Stimulated activated CD8-positive, alpha-beta memory T cell treated with anti-CD3 and anti-CD28 coated beads, Interleukin-12 subunit alpha, Interleukin-12 subunit beta, amount 100 ng/mL, for 24 hours (primary cell): ENCODE measurements around the gene ATOH8.
A peak's percentile ranks its signal among the peaks of the same experiment; 100 is the strongest.

Experiments used
- DNase-seq: peaks from one replicate; pipeline ENCODE4 v3.0.0-alpha.2; 2020; ENCODE audit errors: extremely low read depth

Gene ATOH8

DNA sequence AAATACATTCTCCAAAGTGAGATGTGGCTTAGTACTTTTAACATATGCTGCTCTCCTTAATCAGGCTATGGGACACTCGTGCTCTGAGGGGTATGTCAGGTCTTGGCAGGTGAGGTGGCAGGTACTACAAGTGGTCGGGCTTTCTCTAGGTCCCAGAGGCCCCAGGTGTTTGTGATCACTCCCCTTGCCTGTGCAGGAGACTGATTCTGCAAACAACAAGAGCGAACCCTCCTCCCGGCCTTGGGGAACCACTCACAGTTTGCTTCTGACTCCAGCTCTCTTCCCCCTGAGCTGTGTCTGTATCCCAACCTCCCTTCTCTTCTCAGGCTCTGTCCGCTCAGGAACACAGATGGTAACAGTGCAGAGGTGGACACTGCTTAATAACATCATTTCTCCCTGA lies 48.1 kb downstream of the ATOH8 start:
- DNase-seq = no peak

DNA sequence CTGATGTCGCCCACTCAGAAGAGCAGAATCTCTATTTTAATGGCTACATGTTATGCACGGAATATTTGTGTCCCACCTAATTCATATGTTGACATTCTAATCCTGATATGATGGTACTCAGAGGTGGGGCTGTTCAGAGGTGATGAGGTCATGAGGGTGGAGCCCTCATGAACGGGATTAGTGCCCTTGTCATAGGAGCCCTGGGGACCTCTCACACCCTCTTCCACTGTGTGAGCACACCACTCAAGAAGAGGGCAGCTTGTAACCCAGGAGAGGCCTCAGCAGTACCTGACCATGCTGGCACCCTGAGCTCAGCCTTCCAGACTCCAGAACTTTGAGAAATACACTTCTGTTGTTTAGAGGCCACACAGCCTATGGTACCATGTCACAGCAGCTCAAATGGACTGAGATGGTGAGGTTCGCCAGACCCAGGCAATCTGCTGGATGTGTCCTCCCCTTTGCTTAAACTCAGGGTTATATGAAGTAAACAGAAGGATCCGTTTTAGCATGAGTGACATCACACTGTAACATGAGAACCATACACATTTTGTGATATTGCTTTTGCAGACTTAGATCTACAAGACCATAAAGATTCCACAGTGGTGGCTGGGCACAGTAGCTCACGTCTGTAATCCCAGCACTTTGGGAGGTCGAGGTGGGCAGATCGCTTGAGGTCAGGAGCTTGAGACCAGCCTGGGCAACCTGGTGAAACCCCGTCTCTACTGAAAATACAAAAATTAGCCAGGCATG lies 48.7 kb downstream of the ATOH8 start:
- no peak for DNase-seq

DNA sequence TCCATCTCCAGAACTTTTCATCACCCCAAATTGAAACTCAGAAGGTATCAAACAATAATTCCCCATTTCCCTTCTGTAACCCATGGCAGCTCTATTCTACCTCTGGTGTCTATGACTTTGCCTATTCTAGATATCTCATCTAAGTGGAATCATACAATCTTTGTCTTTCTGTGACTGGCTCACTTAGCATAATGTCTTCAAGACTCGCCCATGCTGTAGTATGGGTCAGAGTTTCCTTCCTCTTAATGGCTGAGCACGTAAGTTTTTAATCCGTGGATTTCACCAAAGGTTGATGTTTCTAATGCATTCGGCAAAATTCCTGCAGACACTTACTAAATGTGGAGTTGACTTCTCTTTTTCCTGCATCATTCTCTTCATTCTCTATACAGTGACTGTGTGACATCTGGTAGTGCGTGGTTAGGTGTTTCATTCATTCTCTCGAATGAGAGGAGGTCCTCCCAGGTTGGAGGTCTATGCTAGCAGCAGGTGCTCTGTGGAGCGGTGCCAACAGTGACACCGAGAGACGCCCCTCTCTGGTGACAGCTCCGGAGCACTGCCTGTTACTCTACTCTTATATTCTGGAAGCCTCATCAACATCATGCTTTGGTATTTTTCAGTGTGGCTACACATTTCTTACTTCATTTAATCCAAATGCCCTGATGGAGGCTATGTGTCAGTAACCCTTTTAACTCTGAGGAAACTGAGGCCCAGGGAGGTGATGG lies 50.1 kb downstream of the ATOH8 start:
- no peak for DNase-seq

DNA sequence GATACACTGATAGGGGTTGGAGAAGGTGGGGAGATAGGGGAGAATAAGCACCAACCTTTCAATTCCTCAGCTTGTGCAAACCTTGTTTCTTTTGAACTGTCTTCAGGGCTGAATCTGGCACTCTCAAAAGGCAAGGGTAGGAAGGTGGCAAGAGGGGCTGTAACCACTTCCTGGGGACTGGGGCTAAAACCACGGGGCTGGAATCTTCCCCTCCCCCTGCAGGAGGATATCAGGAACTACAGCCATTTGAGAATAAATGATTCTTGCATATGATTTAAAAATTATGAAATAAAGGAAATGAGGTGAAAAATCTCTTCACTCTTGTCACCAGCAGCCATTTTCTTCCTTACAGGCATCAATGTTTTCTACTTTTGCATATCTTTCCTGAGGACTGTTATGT lies 50.8 kb downstream of the ATOH8 start:
- no peak for DNase-seq

DNA sequence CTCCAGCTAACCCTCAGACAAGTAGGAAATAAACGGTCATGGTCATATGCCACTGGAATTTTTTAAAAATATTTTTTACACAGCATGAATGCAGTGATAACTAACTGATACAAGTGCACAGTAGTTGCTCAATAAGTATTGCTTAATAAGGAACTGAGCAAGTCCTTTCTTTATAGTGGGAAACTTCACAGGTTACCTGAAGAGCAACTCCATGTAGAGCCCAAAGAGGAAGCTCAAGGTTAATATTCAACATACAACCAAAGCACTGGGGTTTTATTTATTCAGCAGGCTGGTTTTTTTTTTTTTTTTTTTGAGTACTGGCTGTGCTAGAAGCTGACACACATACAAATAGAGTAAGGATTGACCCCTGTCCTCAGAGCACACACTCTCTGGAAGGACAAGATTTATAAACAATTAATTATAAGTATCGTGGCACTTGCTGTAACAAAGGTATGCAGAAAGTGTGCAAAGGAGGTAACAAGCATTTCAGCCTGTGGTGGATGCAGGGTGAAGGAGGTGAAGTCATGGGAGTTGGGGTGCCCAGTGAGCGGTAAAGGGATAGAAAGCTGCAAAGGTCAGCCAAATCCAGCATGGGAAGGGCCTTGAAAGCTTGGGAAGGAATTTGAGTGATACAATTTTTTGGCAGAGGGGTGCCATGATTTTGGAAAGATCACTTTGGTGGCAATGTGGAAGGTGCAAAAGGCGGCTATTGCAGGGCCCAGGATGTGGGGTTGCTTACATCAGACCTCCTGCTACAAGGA lies 52.7 kb downstream of the ATOH8 start:
- no peak for DNase-seq

DNA sequence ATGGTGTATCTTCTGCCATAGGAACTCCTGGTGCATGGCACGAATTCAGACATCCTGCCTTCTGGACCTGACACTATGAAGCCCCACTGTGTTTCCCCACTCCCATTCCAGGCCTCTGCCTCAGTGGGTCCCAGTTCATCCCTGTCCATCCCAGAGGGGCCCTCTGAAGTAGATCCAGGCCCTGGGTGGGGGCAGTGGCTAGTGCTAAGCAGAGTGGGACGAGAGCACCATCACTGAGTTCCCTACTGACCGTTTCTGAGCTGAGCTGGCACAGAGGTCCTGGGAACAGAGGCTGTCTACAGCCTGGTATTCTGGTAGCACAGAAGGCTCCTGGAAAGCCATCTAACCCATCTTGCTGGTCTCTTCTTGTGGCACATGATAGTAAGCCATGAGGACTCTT lies 54.0 kb downstream of the ATOH8 start:
- no peak for DNase-seq

DNA sequence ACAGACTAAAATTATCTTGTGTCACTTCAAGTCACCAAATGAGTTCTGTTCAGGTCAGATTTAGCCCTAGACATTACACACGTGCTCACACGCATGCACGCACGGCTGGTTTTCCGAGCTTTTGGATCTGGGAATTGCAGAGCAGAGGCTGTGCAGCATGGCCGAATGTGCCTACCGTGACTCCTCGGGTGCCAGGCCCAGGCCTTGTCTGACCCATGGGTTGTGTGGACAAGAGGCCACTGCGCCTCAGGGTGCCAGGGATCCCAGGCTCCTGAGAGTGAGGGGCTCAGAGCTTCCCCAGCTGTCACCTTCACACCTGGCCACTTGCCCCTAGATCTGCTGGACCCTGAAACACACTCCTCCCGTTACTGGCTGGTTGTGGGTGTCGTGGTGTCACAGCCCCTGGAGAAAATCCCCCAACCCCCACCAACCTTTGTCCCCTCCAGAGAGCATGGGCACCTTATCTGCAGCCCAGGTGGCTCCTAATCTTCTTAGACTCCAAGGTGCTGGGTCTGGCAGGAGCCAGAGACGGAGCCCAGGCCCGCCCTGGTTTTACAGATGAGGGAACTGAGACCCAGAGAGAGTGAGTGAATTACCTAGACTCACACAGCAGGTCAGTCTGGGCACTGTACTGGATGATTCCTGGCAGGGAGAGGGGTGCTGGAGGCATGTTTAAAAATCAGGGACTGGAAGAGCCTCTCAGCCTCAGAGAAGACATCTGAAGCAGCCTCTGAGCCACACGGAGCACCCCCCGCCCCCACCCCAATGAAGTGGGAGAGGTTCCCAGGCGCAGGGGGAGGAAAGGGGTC lies 56.8 kb downstream of the ATOH8 start:
- DNase-seq = no peak

DNA sequence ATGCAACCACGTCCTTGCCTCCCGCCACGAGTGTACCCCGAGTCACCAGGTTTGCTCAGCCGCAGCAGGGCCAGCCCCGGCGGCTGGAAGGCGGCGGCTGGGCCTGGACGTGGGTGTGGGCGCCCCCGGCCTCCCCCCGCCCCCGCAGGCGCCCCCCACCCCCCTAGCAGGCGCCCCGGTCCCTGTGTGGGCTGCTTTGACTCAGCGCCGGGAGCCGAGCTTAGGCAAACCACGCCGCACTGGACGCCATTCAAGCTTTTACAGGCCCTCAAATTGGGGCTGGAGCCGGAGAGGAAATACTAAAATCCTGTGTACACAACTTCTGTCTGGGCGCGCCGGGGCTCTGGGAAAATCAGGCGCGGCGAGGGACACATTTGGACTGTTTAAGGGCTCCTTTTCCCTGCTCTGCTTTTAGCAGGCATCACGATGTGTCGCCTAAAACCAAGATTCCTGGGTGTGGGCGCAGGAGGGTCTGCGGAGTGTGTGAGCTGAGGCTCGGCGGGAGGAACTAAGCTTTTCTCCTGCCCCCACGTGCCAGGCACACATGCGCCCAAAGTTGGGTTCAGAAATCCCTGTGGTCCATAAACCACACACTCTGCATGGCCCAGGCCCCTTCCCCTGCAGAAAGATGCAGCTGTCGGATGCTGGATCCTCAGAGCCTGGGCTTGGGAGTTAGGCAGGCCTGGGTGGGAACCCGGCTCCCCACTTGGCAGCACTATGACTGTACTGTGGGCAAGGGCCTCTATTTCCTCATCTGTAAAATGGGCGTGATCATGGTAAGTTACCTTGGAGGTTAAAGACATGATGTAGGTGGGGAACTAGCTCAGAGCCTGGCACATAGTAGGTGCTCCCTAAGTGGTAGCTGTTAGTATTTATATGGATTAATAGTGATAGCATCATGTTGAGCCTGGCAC lies 57.6 kb downstream of the ATOH8 start:
- DNase-seq = no peak

DNA sequence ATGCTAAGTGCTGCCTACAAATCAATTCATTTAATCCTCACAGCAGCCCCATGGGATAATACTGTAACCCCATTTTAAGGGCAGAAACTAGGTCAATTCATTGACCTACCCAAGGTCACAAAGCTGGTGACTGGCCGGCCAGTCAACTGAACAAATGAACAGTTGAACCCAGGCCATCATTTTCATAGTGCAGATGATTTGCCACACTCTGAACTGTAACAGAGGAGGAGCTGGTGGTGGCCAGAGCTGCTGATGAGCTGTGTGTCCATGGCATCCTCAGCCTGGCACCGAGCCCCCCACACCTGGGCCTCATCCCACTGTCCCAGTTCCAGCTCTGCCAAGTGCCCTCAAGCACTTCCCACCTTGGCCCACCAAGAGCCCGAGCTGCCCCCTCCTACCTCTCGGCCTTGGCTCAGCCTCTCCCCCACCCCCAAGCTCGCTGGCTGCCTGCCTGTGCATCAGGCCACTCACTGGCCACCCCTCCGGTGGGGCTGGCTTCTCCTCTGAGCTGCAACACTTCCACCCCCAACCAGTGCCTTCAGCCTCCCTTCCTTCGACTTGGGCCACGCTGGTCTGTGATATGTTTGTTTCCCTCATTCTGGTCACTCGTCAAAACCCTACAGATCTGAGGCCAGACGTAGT lies 58.4 kb downstream of the ATOH8 start:
- no peak for DNase-seq

DNA sequence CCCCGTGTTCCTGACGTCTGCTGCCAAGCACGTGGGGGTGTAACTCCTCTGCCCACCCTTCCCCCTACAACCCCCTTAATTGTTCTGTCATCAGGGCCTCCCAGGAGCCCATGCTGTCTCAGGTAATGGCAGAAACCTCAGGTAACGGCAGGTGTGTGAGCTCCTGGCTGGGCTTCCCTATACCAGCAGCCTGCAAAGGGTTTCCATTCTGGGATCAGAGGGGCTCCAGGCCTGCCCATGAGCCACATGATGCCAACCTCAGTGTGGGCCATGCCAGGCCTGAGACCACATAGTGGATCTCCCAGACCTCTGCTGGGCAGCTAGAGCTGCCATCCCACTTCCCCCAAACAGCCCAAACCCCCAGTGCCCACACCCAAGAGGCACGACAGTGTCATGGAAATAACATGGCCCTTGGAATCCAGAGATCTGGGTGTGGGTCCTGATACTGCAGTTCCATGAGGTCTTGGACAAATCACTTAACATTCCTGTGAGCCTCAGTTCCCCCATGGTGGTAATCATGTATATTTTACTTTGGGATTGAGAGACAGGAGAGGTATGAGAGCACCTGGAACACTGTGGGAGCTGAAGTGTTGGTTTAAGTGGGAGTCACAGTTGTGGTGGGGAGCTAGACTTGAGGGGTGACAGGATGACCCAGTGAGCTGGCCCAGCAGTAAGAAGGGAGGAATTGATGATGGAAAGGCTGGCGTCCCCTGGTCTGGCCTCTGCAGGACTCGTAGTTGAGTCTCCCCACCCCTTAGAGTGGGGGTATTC lies 59.6 kb downstream of the ATOH8 start:
- DNase-seq = no peak

DNA sequence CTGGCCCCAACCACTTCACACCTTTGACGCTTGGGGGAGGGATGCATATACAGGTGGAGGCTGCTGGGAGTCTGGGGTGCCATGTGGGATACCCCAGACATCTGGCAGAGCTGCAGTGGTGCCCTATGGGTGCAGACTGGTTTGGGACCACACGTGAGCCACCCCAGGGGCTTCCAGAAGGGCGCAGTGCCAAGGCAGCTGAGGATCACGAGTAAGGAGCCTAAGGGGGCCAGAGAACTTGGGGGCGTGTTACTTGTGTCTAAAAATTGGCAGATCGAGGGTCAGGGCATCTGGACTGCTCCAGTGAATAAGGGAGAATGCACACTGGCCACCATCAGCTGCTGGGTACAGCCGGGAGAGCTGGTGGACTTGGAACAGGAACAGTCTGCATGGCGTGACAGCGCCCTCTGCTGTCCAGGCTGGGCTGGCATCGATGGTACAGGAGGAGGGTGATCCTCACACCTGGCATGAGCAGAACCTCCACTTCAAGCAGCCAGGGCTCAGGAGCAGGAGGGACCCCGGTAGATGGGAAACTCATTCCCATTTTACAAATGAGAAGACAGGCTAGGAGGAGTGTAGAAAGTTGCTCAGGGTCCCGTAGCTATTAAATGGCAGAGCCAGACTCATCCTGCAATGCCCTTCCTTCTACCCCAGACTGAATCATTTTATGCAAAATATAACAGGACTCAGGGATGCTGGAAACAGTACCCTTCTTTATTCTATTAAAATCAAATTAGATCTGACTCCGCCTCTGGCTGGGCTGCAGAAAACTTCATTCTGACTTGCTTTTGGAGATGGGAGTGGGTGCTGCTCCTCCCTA lies 60.4 kb downstream of the ATOH8 start:
- peak; percentile 52 for DNase-seq

DNA sequence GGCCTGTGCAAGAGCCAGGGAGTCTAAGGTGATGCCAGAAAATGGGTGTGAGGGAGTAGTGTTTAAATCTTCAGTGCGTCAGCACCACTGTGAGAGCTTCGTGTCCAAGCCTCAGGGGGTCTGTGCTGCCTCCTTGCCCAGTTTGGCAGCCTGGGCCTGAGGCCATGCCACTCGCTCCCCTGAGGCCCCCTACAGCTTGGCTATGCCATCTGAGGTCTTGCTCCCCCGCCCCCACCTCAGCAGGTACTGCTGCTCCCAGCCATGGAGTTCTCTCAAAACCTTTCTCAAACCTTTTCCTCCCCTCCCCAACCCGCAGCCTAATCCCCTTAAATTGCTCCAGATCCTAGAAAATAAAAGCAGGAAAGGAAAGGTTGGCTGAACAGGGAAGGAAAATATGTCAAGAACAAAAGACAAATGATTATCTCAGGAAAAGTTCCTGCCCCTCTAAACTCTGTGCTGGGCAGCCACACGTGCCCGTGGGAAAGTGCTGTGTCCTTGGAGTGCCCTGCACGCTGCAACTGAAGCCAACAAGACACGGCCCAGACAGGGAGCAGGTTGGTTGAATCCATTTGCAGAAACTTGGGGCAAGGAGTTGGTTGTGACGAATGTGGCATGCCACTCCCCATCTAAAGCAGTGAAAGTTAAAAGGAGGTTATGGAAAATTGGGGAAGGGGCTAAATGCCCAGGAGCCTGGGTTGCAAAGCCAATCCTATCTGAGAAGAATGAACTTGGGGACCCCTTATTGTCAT lies 61.2 kb downstream of the ATOH8 start:
- no peak for DNase-seq

DNA sequence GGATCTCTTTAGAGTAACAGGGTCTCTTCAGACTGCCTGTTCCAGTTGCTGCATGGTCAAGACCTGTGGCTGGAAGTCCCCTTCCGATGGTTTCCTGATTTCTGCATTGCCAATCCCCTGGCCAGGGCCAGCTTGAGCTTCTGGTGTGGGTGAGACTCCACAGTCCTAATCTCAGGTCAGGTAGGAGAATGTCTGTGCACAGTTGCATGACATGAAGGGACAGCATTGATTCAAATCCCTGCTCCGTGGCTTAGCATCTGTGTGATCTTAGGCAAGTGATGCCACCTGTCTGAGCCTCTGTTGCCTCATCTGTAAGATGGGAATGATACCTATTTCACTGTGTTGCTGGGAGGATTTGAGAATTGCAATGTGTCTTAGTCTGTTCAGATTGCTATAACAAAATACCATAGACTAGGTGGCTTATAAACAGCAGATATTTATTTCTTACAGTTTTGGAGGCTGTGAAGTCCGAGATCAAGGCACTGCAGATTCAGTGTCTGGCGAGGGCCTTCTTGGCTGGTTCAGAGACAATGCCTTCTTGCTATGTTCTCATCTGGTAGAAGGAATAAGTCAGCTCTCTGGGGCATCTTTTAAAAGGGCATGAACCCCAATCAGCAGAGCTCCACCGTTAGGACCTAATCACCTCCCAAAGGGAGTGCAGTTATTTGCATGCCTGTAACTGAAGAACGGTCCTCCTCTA lies 66.2 kb downstream of the ATOH8 start:
- no peak for DNase-seq

DNA sequence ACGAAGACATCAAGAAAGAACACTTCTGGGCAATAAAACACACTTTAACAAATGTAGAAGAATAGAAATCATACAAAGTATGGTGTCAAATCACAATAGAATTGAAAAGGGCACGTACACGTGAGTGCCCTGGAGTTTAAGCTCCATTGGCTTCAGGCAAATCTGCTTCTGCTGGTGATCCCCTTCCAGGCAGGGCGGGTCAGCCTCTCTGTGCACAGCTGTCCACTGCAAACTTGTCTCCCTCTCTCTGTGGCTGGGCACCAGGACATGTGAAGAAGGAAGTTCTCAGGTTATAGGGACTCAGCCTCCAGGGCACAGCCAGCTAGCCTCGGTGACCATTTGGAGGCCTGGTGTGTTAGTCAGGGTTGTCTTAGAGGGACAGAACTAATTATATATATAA lies 69.0 kb downstream of the ATOH8 start:
- DNase-seq = no peak

DNA sequence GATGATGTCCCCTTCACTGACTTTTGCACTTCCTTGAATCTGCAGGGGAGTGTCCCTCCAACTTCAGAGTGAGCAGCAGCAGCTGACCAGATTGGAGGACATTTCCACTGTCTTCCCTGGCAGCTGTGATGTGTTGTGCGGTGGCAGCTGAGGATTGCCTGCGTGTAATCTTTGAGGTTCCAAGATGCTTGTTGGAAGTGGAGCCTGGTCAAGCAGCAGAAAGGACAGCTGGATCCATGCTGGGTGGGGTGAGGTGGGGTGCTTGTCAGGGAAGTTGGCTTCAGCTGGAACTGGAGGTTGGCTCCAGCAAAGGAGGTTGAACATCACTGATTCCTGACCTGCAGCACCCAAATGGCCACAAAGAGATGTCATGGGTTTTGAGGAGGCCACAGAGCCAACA lies 70.2 kb downstream of the ATOH8 start:
- DNase-seq = no peak

DNA sequence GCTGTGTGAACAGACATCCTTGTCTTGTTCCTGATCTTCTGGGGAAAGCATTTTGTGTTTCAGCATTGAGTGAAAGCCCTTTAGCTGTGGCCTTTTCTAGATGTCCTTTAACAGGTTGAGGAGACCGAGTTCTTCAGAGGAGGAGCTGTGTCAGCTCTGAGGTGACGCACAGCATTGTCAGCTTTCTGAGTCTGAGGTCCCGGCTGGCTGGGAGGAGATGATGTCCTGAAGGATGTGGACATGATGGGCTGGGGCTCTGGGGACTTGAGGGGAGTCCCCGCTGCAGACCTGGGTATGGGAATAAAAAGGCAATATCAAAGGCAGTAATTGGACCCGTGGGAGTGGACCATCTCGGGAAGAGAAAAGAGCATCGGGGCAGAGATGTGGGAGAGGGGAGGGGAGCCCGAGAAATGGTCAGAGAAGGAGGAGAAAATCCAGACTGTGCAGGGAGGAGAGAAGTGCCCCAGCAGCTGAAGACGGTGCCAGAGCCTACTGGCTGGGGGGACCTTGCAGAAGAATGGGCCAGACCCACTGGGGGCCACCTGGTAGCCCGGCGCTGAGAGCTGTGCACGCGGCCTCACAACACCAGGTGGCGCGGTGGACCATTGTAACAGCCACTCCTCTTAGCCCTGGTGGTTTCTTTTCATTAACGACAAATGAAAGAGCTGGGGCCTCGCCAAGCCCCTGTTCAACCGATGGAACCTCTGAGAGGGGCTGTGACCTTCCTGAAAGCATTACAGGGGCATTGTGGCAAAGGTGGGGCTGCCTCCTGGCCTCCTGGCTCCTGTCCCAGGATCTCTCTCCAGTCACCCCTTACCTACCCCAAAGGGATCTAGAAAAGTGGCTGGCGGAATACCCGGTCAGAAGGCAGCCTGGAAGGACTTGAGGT lies 73.4 kb downstream of the ATOH8 start:
- DNase-seq = peak; percentile 48
